ENCODE data around the gene WBP11.

The WBP11 gene

DNA sequence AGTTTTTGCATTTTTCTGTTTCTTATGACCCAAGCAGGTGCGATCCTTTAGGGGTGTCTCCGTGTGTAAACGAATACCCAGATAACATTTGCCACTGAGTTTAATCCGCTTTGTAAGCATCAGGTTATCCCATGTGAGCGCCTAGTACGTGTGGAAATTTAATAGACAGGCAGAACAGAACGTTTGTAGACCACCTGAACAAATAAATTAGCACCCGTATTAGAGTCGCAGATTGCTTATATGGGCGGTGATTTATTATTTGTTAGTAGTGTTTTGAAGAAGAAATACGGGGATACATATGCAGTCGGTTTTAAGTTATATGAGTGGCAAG is 517 bp upstream of the WBP11 start:
- H3K4me3 ChIP-seq (ENCODE audit: low read depth, low read length) = peak overlapping the region; percentile 96
- TF ChIP-seq, protein P1, sequence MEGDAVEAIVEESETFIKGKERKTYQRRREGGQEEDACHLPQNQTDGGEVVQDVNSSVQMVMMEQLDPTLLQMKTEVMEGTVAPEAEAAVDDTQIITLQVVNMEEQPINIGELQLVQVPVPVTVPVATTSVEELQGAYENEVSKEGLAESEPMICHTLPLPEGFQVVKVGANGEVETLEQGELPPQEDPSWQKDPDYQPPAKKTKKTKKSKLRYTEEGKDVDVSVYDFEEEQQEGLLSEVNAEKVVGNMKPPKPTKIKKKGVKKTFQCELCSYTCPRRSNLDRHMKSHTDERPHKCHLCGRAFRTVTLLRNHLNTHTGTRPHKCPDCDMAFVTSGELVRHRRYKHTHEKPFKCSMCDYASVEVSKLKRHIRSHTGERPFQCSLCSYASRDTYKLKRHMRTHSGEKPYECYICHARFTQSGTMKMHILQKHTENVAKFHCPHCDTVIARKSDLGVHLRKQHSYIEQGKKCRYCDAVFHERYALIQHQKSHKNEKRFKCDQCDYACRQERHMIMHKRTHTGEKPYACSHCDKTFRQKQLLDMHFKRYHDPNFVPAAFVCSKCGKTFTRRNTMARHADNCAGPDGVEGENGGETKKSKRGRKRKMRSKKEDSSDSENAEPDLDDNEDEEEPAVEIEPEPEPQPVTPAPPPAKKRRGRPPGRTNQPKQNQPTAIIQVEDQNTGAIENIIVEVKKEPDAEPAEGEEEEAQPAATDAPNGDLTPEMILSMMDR (IDR thresholded peaks at IDR 0.05; ENCODE audit: low read depth, low read length, missing control alignments) = no peak
- DNase-seq (ENCODE audit: low read depth) = no peak

DNA sequence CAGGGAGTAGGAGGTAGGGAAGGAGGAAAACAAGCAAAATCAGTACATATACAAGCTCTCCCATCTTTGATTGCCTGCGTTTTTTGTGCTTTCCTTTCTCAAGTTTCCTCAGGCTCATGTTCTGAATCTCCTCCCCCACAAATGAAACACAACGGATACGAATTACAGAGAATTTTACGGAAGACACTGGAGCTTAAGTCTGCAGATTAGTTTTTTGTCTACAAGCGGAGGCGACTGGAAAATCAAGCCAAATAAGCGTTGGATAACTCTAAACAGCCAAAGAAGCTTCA is 612 bp downstream of the WBP11 start:
- H3K4me3 ChIP-seq (ENCODE audit: low read depth, low read length) = peak overlapping the region; percentile 96
- TF ChIP-seq, protein P1 (IDR thresholded peaks at IDR 0.05; ENCODE audit: low read depth, low read length, missing control alignments) = no peak
- no peak for DNase-seq (ENCODE audit: low read depth)

DNA sequence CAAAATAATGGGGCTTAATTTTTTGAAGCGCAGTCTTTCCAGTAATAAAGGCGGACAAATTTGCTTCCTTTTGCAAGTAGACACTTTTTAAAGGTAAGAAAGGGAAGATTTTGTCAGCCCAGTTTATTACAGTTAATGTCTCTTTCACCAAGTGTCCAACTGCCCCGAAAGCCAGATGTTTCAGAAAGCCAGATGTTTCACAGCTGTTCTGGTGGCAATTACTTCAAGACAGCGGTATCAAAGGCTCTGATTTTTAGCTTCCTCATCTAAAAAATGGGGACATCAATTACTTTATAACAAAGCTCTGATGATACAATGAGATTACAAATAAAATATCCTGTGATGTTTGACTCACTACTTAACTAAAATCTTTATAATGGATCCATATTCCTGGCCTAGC is 1.0 kb downstream of the WBP11 start:
- DNase-seq (ENCODE audit: low read depth) = no peak
- TF ChIP-seq, protein P1 (IDR thresholded peaks at IDR 0.05; ENCODE audit: low read depth, low read length, missing control alignments) = no peak
- H3K4me3 ChIP-seq (ENCODE audit: low read depth, low read length) = peak overlapping the region; percentile 96

DNA sequence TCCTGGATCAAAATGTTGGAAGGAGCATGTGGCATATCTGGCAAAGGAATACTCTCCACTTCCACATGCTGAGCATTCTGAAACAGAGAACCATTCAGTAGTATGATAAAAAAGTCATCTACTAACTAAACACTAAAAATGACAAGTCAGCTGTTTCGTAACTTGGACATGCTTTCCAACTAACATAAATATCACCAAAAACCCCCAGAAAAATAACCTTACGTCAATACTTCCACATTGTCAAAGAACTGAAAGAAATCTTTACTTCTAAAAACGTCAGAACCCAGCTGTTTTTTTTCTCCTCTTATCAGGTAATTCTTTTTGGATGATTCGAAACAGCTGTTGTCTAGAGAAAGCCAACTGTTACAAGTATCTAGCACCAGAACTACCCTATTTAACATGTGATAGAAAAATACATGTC is 8.2 kb downstream of the WBP11 start:
- no peak overlapping the region for H3K4me3 ChIP-seq (ENCODE audit: low read depth, low read length)
- TF ChIP-seq, protein P1 (IDR thresholded peaks at IDR 0.05; ENCODE audit: low read depth, low read length, missing control alignments) = no peak
- no peak for DNase-seq (ENCODE audit: low read depth)

DNA sequence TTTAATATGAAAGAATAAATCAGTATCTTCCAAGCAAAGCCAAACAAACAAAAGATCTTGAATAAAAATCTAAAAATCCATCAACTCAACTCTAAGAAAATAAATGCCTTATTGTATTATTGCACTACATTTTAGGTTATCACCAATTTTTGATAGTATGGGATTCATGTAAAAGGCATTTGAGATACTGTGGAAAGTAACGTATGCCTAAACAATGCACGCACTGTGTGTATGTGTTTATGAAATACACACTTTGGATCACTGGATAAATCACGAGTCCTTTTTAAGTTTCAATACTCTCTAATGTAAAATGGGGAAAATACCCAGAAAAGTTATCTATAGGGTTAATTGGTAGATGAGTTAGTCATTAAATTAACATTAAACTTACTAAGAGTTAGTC is 17.7 kb downstream of the WBP11 start:
- TF ChIP-seq, protein P1 (IDR thresholded peaks at IDR 0.05; ENCODE audit: low read depth, low read length, missing control alignments) = no peak
- H3K4me3 ChIP-seq (ENCODE audit: low read depth, low read length) = no peak overlapping the region
- DNase-seq (ENCODE audit: low read depth) = no peak

DNA sequence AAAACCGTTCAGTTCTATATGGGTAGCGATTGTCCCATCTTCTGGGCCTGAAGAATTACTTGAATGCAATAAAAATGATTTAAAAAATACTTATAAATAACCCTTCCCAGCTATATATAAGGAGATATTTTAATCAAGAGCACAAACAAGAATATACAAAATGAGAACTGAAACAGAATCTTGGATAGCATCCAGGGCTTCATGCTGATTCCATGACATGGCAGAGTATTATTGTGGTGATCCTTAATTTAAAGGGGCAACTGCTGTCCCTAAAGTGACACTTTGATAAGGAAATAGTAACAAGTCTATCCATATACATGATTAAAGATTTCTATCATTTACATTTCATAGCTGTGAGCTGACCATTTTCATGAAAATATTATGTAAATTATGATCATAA is 18.8 kb downstream of the WBP11 start:
- DNase-seq (ENCODE audit: low read depth) = no peak
- TF ChIP-seq, protein P1 (IDR thresholded peaks at IDR 0.05; ENCODE audit: low read depth, low read length, missing control alignments) = no peak
- no peak overlapping the region for H3K4me3 ChIP-seq (ENCODE audit: low read depth, low read length)

DNA sequence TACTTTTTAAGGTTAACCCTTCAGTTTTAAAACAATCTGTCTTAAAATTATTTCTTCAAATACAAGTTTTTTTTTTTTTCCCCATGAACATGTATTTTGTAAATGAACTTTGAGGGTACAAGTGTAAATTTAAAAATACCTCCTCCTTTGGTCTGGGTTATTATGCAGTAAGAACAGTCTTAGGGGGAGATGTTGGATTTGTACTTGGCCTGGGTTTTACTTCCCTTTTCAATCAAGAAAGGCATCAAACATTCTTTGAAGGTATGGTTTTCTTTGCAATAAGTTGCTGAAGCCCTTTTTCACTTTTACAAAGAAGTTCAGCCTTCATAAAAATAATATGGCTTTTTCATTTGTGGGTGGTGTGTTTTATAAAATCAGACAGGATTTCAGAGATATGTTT is 20.5 kb downstream of the WBP11 start:
- no peak for DNase-seq (ENCODE audit: low read depth)
- H3K4me3 ChIP-seq (ENCODE audit: low read depth, low read length) = no peak overlapping the region
- TF ChIP-seq, protein P1 (IDR thresholded peaks at IDR 0.05; ENCODE audit: low read depth, low read length, missing control alignments) = no peak
